Lower leg skin (tissue), 3 donors: ENCODE data around the gene SYCP2.

ENCODE experiments used
- POLR2A ChIP-seq, 2 donors: fragments of 450-650 bp; IDR thresholded peaks; one replicate each; pipeline ENCODE4 v1.6.1; 2016 to 2017; ENCODE audit warnings: antibody characterized with exemption in 2 of 2, mild to moderate bottlenecking in 1 of 2, moderate library complexity in 1 of 2
- TF ChIP-seq, protein P1 (sequence below), 3 donors: fragments of 450-650 bp; IDR thresholded peaks; one replicate each; pipeline ENCODE4 v1.5.1; 2016; ENCODE audit warnings: antibody characterized with exemption in 3 of 3, mild to moderate bottlenecking in 3 of 3, moderate library complexity in 2 of 3

DNA sequence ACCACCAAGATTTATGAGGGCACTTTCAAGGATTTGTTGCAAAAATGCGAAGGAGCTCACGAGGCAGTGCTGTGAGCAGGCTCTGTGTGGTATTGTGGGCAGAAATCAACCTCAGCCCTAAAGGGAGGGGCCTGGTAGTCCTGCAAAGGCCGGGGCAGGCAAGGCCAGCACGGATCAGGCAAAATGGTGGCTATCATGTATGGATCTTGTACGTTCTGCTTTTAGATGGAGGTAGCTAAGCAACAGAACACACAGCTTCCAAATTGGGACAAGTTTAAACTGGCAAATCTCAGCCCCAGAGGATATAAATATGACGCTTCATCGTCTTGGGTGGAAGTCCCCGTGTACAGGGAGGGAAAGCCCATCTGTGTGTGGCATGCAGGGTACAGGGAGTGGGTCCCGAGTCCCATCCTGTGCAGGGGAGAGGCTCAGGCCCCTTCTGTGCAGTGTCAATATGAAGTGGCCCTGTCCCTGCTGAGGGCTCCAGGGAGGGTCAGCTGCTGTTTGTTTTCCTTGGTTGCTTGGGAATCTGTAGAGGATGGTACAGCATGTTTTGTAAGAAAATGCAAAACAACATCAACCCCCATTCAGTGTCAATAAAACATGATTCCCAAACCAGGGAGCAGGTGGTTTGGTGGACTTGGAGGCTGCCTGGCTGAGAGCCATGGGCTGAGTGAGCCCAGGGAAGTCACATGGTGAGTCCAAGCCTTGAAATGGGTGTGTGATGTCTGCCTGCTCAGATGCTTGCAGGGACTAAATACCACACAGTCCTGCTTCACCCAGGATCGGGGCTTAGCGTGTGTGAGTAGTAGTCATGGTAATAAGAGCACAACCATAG lies 113.0 kb downstream of the SYCP2 start:
- TF ChIP-seq, protein P1, sequence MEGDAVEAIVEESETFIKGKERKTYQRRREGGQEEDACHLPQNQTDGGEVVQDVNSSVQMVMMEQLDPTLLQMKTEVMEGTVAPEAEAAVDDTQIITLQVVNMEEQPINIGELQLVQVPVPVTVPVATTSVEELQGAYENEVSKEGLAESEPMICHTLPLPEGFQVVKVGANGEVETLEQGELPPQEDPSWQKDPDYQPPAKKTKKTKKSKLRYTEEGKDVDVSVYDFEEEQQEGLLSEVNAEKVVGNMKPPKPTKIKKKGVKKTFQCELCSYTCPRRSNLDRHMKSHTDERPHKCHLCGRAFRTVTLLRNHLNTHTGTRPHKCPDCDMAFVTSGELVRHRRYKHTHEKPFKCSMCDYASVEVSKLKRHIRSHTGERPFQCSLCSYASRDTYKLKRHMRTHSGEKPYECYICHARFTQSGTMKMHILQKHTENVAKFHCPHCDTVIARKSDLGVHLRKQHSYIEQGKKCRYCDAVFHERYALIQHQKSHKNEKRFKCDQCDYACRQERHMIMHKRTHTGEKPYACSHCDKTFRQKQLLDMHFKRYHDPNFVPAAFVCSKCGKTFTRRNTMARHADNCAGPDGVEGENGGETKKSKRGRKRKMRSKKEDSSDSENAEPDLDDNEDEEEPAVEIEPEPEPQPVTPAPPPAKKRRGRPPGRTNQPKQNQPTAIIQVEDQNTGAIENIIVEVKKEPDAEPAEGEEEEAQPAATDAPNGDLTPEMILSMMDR (IDR thresholded peaks at IDR 0.05): no peak
- no peak for TF ChIP-seq POLR2A (IDR thresholded peaks at IDR 0.05)
